Prostate gland (tissue), 2 donors: ENCODE results near the gene APOBEC3G.

ENCODE experiments used
- POLR2A ChIP-seq: fragments of 450-650 bp; IDR thresholded peaks from one replicate; pipeline ENCODE4 v1.6.1; 2016; ENCODE audit warnings: antibody characterized with exemption, mild to moderate bottlenecking
- POLR2AphosphoS5 ChIP-seq: sonication (generic); formaldehyde crosslinking; IDR thresholded peaks from one replicate; pipeline ENCODE4 v1.6.1; 2017; ENCODE audit warnings: antibody characterized with exemption
- TF ChIP-seq, protein P1 (sequence below), 4 experiments: fragments of 200-600 bp in 2 of 4; fragments of 450-650 bp in 2 of 4; sonication (generic) in 2 of 4; IDR thresholded peaks; 1 replicate in 3 of 4; 2 replicates in 1 of 4; pipeline ENCODE4 v1.5.1; 2016 to 2019; ENCODE audit warnings: antibody characterized with exemption in 4 of 4, mild to moderate bottlenecking in 2 of 4, moderate library complexity in 2 of 4

DNA sequence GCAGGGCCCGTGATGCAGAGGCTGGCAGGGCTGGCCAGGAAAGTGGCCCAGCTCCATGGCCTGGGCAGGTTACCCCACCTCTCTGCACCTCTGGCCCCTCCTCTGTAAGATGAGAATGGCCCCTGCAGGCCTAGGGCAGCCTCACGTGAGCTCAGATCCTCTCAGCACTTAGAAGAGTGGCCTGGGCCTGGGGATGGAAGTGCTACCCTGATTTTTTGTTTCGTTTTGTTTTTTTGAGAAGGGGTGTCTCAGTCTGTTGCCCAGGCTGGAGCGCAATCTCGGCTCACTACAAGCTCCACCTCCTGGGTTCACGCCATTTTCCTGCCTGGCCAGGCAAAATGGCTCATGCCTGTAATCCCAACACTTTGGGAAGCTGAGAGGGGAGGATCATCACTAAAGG is 21.0 kb downstream of the APOBEC3G start:
- TF ChIP-seq POLR2AphosphoS5 (no peak), POLR2A (no peak)
- TF ChIP-seq, protein P1, sequence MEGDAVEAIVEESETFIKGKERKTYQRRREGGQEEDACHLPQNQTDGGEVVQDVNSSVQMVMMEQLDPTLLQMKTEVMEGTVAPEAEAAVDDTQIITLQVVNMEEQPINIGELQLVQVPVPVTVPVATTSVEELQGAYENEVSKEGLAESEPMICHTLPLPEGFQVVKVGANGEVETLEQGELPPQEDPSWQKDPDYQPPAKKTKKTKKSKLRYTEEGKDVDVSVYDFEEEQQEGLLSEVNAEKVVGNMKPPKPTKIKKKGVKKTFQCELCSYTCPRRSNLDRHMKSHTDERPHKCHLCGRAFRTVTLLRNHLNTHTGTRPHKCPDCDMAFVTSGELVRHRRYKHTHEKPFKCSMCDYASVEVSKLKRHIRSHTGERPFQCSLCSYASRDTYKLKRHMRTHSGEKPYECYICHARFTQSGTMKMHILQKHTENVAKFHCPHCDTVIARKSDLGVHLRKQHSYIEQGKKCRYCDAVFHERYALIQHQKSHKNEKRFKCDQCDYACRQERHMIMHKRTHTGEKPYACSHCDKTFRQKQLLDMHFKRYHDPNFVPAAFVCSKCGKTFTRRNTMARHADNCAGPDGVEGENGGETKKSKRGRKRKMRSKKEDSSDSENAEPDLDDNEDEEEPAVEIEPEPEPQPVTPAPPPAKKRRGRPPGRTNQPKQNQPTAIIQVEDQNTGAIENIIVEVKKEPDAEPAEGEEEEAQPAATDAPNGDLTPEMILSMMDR (IDR thresholded peaks at IDR 0.05): no peak
